H9 (cell line): ENCODE data around the gene CORIN. TPM values are rescaled to one million over a fixed set of nuclear protein-coding genes. Genes with fewer than 3 reads are reported as not detected.

ENCODE experiments used
- DNase-seq: peaks from one replicate; pipeline ENCODE4 v3.0.0-alpha.2; 2017
- H2AFZ ChIP-seq: one replicate; pipeline ENCODE4 v1.6.1; 2013; ENCODE audit warnings: mild to moderate bottlenecking, low read length, control low read depth, moderate library complexity
- H2AK5ac ChIP-seq: 2 replicates; pipeline ENCODE4 v1.6.1; 2013; ENCODE audit warnings: low read length, control low read depth, mixed read lengths; ENCODE audit not compliant: insufficient read length
- H2BK120ac ChIP-seq: one replicate; pipeline ENCODE4 v1.6.1; 2013; ENCODE audit warnings: low read depth, mild to moderate bottlenecking, low read length, control low read depth, inconsistent platforms; ENCODE audit not compliant: poor library complexity, severe bottlenecking
- H2BK12ac ChIP-seq: 2 replicates; pipeline ENCODE4 v1.6.1; 2013; ENCODE audit warnings: low read length, control low read depth, mixed read lengths, low read depth; ENCODE audit not compliant: insufficient read length
- H2BK15ac ChIP-seq: 2 replicates; pipeline ENCODE4 v1.6.1; 2013; ENCODE audit warnings: low read depth, low read length, control low read depth
- H2BK20ac ChIP-seq: one replicate; pipeline ENCODE4 v1.6.1; 2013; ENCODE audit warnings: low read depth, mild to moderate bottlenecking, low read length, control low read depth, inconsistent platforms; ENCODE audit not compliant: poor library complexity, severe bottlenecking
- H2BK5ac ChIP-seq: 2 replicates; pipeline ENCODE4 v1.6.1; 2013; ENCODE audit warnings: low read length, control low read depth, mixed read lengths; ENCODE audit not compliant: insufficient read length
- H3K14ac ChIP-seq: 2 replicates; pipeline ENCODE4 v1.6.1; 2013; ENCODE audit warnings: low read length, control low read depth; ENCODE audit not compliant: insufficient read depth
- H3K18ac ChIP-seq: 2 replicates; pipeline ENCODE4 v1.6.1; 2013; ENCODE audit warnings: low read depth, mild to moderate bottlenecking, mixed read lengths, low read length, control low read depth; ENCODE audit not compliant: insufficient read length
- H3K23ac ChIP-seq: 2 replicates; pipeline ENCODE4 v1.6.1; 2013; ENCODE audit warnings: low read length, control low read depth, mixed read lengths, low read depth; ENCODE audit not compliant: insufficient read length
- H3K23me2 ChIP-seq: 2 replicates; pipeline ENCODE4 v1.6.1; 2013; ENCODE audit warnings: low read depth, mild to moderate bottlenecking, mixed read lengths, low read length, control low read depth; ENCODE audit not compliant: insufficient read length, poor library complexity, severe bottlenecking
- H3K27ac ChIP-seq: 2 replicates; pipeline ENCODE4 v1.5.1; 2013; ENCODE audit warnings: low read length, control low read depth, mixed read lengths, low read depth; ENCODE audit not compliant: insufficient read length
- H3K27me3 ChIP-seq: 2 replicates; pipeline ENCODE4 v1.6.1; 2013; ENCODE audit warnings: low read length, control low read depth, inconsistent platforms; ENCODE audit not compliant: insufficient read depth
- H3K4ac ChIP-seq: 2 replicates; pipeline ENCODE4 v1.6.1; 2013; ENCODE audit warnings: low read depth, mild to moderate bottlenecking, control low read depth, inconsistent platforms, low read length, moderate library complexity
- H3K4me1 ChIP-seq: 2 replicates; pipeline ENCODE4 v1.6.1; 2013; ENCODE audit warnings: low read length, control low read depth, inconsistent platforms; ENCODE audit not compliant: insufficient read depth
- H3K4me2 ChIP-seq: 2 replicates; pipeline ENCODE4 v1.6.1; 2013; ENCODE audit warnings: low read length, control low read depth, mixed read lengths; ENCODE audit not compliant: insufficient read length, insufficient read depth
- H3K56ac ChIP-seq: 2 replicates; pipeline ENCODE4 v1.6.1; 2013; ENCODE audit warnings: low read depth, mild to moderate bottlenecking, mixed read lengths, low read length, control low read depth; ENCODE audit not compliant: insufficient read length
- H3K79me1 ChIP-seq: 2 replicates; pipeline ENCODE4 v1.6.1; 2013; ENCODE audit warnings: low read depth, mild to moderate bottlenecking, moderate library complexity, low read length, control low read depth, inconsistent platforms; ENCODE audit not compliant: insufficient read depth, poor library complexity, severe bottlenecking
- H3K79me2 ChIP-seq: 2 replicates; pipeline ENCODE4 v1.6.1; 2013; ENCODE audit warnings: low read length, control low read depth, inconsistent platforms; ENCODE audit not compliant: insufficient read depth
- H3K9ac ChIP-seq: 2 replicates; pipeline ENCODE4 v1.6.1; 2013; ENCODE audit warnings: low read length, control low read depth, mixed read lengths; ENCODE audit not compliant: insufficient read length; ENCODE audit errors: extremely low read depth
- H3K9me3 ChIP-seq: one replicate; pipeline ENCODE4 v1.6.1; 2013; ENCODE audit warnings: low read depth, low read length, inconsistent platforms; ENCODE audit not compliant: control insufficient read depth
- H3T11ph ChIP-seq: one replicate; pipeline ENCODE4 v1.6.1; 2013; ENCODE audit warnings: mild to moderate bottlenecking, low read length, control low read depth, inconsistent platforms
- H4K20me1 ChIP-seq: one replicate; pipeline ENCODE4 v1.6.1; 2013; ENCODE audit not compliant: control insufficient read depth, insufficient read length, insufficient read depth
- H4K5ac ChIP-seq: 2 replicates; pipeline ENCODE4 v1.6.1; 2013; ENCODE audit warnings: low read depth, mild to moderate bottlenecking, mixed read lengths, low read length, control low read depth; ENCODE audit not compliant: insufficient read length
- H4K8ac ChIP-seq: replicated peaks from 2 replicates; pipeline ENCODE4 v1.6.1; 2013; ENCODE audit warnings: low read length, control low read depth, mixed read lengths, low read depth; ENCODE audit not compliant: insufficient read length
- H4K91ac ChIP-seq: 2 replicates; pipeline ENCODE4 v1.6.1; 2013; ENCODE audit warnings: low read depth, mild to moderate bottlenecking, moderate library complexity, mixed read lengths, low read length, control low read depth; ENCODE audit not compliant: insufficient read length
- H3K27ac Mint-ChIP-seq, 3 experiments: 2 replicates in 2 of 3; 3 replicates in 1 of 3; pipeline ENCODE4 v1.8.0; 2020 to 2021; ENCODE audit warnings: mixed read lengths in 3 of 3, mild to moderate bottlenecking in 1 of 3, moderate library complexity in 1 of 3
- H3K27me3 Mint-ChIP-seq: 2 replicates; pipeline ENCODE4 v1.8.0; 2021; ENCODE audit warnings: low read depth, mild to moderate bottlenecking, moderate library complexity, mixed read lengths
- H3K36me3 Mint-ChIP-seq, 3 experiments: 2 replicates in 2 of 3; 3 replicates in 1 of 3; pipeline ENCODE4 v1.8.0; 2020 to 2021; ENCODE audit warnings: low read depth in 3 of 3, mixed read lengths in 3 of 3; ENCODE audit not compliant: insufficient read depth in 1 of 3
- H3K4me1 Mint-ChIP-seq, 2 experiments: 2 replicates each; pipeline ENCODE4 v1.8.0; 2020; ENCODE audit warnings: mixed read lengths in 2 of 2
- H3K4me3 Mint-ChIP-seq, 2 experiments: 2 replicates in 1 of 2; 3 replicates in 1 of 2; pipeline ENCODE4 v1.8.0; 2020 to 2021; ENCODE audit warnings: mild to moderate bottlenecking in 2 of 2, mixed read lengths in 2 of 2, moderate library complexity in 1 of 2
- H3K9me3 Mint-ChIP-seq, 2 experiments: 2 replicates in 1 of 2; 3 replicates in 1 of 2; pipeline ENCODE4 v1.8.0; 2020; ENCODE audit warnings: mild to moderate bottlenecking in 2 of 2, mixed read lengths in 2 of 2, moderate library complexity in 1 of 2
- CTCF ChIP-seq: fragments of 200-600 bp; sonication (generic); conservative IDR thresholded peaks from 3 replicates; pipeline ENCODE4 v1.8.0; 2021; ENCODE audit warnings: antibody characterized with exemption, mild to moderate bottlenecking
- WGBS: extraction: QIAGEN DNeasy Blood & Tissue Kit; methylation state at CpG from one replicate; pipeline ENCODE4 v1.1.7; 2013; ENCODE audit warnings: missing lambda C conversion rate, low lambda C conversion rate, mixed read lengths; ENCODE audit not compliant: insufficient read length; ENCODE audit errors: extremely low coverage; 5-methylcytosine and 5-hydroxymethylcytosine counted together
- total RNA-seq: library from RNA; stranded (reverse); gene quantifications from 2 replicates; pipeline ENCODE4 v1.2.1, GENCODE V29; 2021

CORIN gene
- total RNA-seq, 1 experiment from 2014 or later: 0.39 TPM

GRCh38 chr4:47774079-47774478, 63.8 kb downstream of the CORIN start:
- no CpG with 5 or more reads among the region's 6 CpGs for WGBS
- no peak for TF ChIP-seq CTCF

More at GRCh38 chr4:47774079-47774478, 63.8 kb downstream of the CORIN start:
- Histone ChIP-seq H2BK20ac (no peak overlapping the region), H3T11ph (no peak overlapping the region), H2AFZ (no peak overlapping the region), H3K27ac (no peak overlapping the region), H3K14ac (no peak overlapping the region), H3K23ac (no peak overlapping the region), H3K79me1 (no peaks in the 10 kb centered on the region), H3K79me2 (no peaks in the 10 kb centered on the region), H3K9ac (no peak overlapping the region), H3K9me3 (no peaks in the 10 kb centered on the region), H3K27me3 (no peaks in the 10 kb centered on the region), H4K5ac (no peak overlapping the region), H3K18ac (no peak overlapping the region), H2BK12ac (no peak overlapping the region), H3K56ac (no peak overlapping the region), H2BK15ac (no peak overlapping the region), H3K4ac (no peak overlapping the region), H2BK120ac (no peak overlapping the region), H4K8ac (no peak overlapping the region), H4K91ac (no peak overlapping the region), H4K20me1 (no peaks in the 10 kb centered on the region), H3K4me1 (no peaks in the 10 kb centered on the region), H2BK5ac (no peak overlapping the region), H2AK5ac (no peak overlapping the region), H3K23me2 (no peaks in the 10 kb centered on the region), H3K4me2 (no peak overlapping the region)
- no peaks in the 10 kb centered on the region for H3K9me3 Mint-ChIP-seq
- no peak overlapping the region for H3K27ac Mint-ChIP-seq
- no peaks in the 10 kb centered on the region for H3K27me3 Mint-ChIP-seq
- peak; percentile 38 for DNase-seq
- H3K4me3 Mint-ChIP-seq: no peak overlapping the region
- H3K36me3 Mint-ChIP-seq: no peaks in the 10 kb centered on the region
- H3K4me1 Mint-ChIP-seq: peaks cover 4% of the 10 kb centered on the region in 2 experiments
